ENCODE measurements around the gene HEXIM2. TPM values are rescaled to one million over a fixed set of nuclear protein-coding genes. Genes with fewer than 3 reads are reported as not detected.

The HEXIM2 gene
- total and polyA plus RNA-seq, 2 experiments from 2014 or later: 9.0 to 9.5 TPM

GRCh38 chr17:45137561-45138305 lies 23.9 kb upstream of the HEXIM2 start:
- Histone ChIP-seq H3K27ac (ENCODE audit: low read depth) (no peak overlapping the region), H3K36me3 (ENCODE audit: insufficient read depth) (no peaks in the 10 kb centered on the region), H2AFZ (no peak overlapping the region), H3K27me3 (ENCODE audit: insufficient read depth) (no peaks in the 10 kb centered on the region), H3K4me1 (ENCODE audit: insufficient read depth) (peaks cover 3% of the 10 kb centered on the region; the same call in 1 of the 2 replicates), H3K4me3 (no peak overlapping the region), H3K9me2 (ENCODE audit: insufficient read depth) (no peaks in the 10 kb centered on the region), H4K20me1 (replicated peaks; ENCODE audit: insufficient read depth) (no peaks in the 10 kb centered on the region), H3F3A (replicated peaks; ENCODE audit: low read depth) (peaks cover 9% of the 10 kb centered on the region; the same call in 1 of the 2 replicates), H3K4me2 (no peak overlapping the region), H3K79me2 (replicated peaks; ENCODE audit: insufficient read depth) (no peaks in the 10 kb centered on the region)
- H3K27me3 Mint-ChIP-seq (ENCODE audit: insufficient read depth, low read depth, poor library complexity): peaks cover 11% of the 10 kb centered on the region
- TF ChIP-seq ZNF114 (CRISPR knock-in tag; IDR thresholded peaks at IDR 0.05) (no peak), JUNB (IDR thresholded peaks at IDR 0.05; ENCODE audit: unreplicated experiment) (no peak), CTCF (conservative IDR thresholded peaks at IDR 0.05; ENCODE audit: low read depth in 2 of 2) (no peak), ETS1 (IDR thresholded peaks at IDR 0.05) (no peak), CREB1 (CRISPR knock-in tag; IDR thresholded peaks at IDR 0.05; ENCODE audit: low read depth) (no peak), ZNF462 (CRISPR knock-in tag; IDR thresholded peaks at IDR 0.05) (no peak), EZH2 (IDR thresholded peaks at IDR 0.05; ENCODE audit: low read depth, unreplicated experiment) (no peak), POLR2AphosphoS5 (IDR thresholded peaks at IDR 0.05; ENCODE audit: low read depth) (no peak), STAT1 (IDR thresholded peaks at IDR 0.05; ENCODE audit: unreplicated experiment) (no peak), NANOG (IDR thresholded peaks at IDR 0.05; ENCODE audit: borderline replicate concordance) (no peak), EZH2phosphoT487 (IDR thresholded peaks at IDR 0.05; ENCODE audit: unreplicated experiment) (no peak), ZNF331 (CRISPR knock-in tag; IDR thresholded peaks at IDR 0.05; ENCODE audit: low read depth) (no peak)
- TF ChIP-seq, protein P1, sequence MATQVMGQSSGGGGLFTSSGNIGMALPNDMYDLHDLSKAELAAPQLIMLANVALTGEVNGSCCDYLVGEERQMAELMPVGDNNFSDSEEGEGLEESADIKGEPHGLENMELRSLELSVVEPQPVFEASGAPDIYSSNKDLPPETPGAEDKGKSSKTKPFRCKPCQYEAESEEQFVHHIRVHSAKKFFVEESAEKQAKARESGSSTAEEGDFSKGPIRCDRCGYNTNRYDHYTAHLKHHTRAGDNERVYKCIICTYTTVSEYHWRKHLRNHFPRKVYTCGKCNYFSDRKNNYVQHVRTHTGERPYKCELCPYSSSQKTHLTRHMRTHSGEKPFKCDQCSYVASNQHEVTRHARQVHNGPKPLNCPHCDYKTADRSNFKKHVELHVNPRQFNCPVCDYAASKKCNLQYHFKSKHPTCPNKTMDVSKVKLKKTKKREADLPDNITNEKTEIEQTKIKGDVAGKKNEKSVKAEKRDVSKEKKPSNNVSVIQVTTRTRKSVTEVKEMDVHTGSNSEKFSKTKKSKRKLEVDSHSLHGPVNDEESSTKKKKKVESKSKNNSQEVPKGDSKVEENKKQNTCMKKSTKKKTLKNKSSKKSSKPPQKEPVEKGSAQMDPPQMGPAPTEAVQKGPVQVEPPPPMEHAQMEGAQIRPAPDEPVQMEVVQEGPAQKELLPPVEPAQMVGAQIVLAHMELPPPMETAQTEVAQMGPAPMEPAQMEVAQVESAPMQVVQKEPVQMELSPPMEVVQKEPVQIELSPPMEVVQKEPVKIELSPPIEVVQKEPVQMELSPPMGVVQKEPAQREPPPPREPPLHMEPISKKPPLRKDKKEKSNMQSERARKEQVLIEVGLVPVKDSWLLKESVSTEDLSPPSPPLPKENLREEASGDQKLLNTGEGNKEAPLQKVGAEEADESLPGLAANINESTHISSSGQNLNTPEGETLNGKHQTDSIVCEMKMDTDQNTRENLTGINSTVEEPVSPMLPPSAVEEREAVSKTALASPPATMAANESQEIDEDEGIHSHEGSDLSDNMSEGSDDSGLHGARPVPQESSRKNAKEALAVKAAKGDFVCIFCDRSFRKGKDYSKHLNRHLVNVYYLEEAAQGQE (IDR thresholded peaks at IDR 0.05; ENCODE audit: unreplicated experiment): no peak
- no peaks in the 10 kb centered on the region for H3K9me3 Mint-ChIP-seq
- DNase-seq (ENCODE audit: low spot score) (no peak), ATAC-seq (no peak)
- H3K27ac Mint-ChIP-seq: no peak overlapping the region
- no peak overlapping the region for H3K4me3 Mint-ChIP-seq
- peaks cover 7% of the 10 kb centered on the region for H3K4me1 Mint-ChIP-seq
- H3K36me3 Mint-ChIP-seq (ENCODE audit: low read depth): peaks cover 5% of the 10 kb centered on the region; the same call in 1 of the 3 replicates

Measured in GM23338 (cell line).